Astrocyte (in vitro differentiated cells and primary cell): ENCODE measurements around the gene SH3BP5L.

Experiments used
- CTCF ChIP-seq: IDR thresholded peaks from 2 replicates; pipeline ENCODE4 v1.5.1; 2011; ENCODE audit warnings: low read depth, mild to moderate bottlenecking, inconsistent platforms, low read length, moderate library complexity; ENCODE audit not compliant: insufficient read depth
- EZH2 ChIP-seq: IDR thresholded peaks from 2 replicates; pipeline ENCODE4 v1.6.1; 2012; ENCODE audit warnings: mild to moderate bottlenecking, low read length, inconsistent platforms; ENCODE audit not compliant: insufficient read depth

GRCh38 chr1:248823517-248824001 is 2.2 kb downstream of the SH3BP5L start:
- TF ChIP-seq EZH2 (no peak), CTCF (no peak)
